A673 (cell line): ENCODE data around the gene TBC1D22A. TPM values are rescaled to one million over a fixed set of nuclear protein-coding genes. Genes with fewer than 3 reads are reported as not detected.
"Not testable (repeated sequence)": the region's sequence is repeated elsewhere in the genome, so short reads cannot be mapped to it uniquely, and the experiment has no call there.

Source experiments
- BruUV-seq: library from RNA; stranded (reverse); fragments of 400-500 nt; replicated peaks from 2 replicates; lab custom pipeline; 2021; lab: Mats Ljungman, UMichigan
- CTCF ChIA-PET: fragments of 300-600 bp; sonication (Branson Sonifier 250); formaldehyde crosslinking; loops from one replicate; lab custom pipeline; 2022; ENCODE audit warnings: antibody characterized with exemption; lab: Charles Lee
- POLR2A ChIA-PET: fragments of 300-600 bp; sonication (Branson Sonifier 250); formaldehyde crosslinking; loops from one replicate; lab custom pipeline; 2022; ENCODE audit warnings: antibody characterized with exemption; ENCODE audit not compliant: low non-redundant PET; lab: Charles Lee
- DNase-seq: peaks from one replicate; pipeline ENCODE4 v3.0.0-alpha.2; 2015; ENCODE audit warnings: low spot score
- H3K27ac ChIP-seq: fragments of 200-600 bp; sonication (generic); 2 replicates; pipeline ENCODE4 v1.5.1; 2016; ENCODE audit warnings: mixed run types, low read depth, mild to moderate bottlenecking, mixed read lengths, antibody characterized with exemption, low read length; ENCODE audit not compliant: poor library complexity, severe bottlenecking
- H3K27me3 ChIP-seq: fragments of 200-600 bp; sonication (generic); replicated peaks from 2 replicates; pipeline ENCODE4 v1.6.1; 2017; ENCODE audit warnings: mixed run types, low read depth, mild to moderate bottlenecking, mixed read lengths, antibody characterized with exemption, low read length; ENCODE audit not compliant: insufficient read depth, poor library complexity
- H3K36me3 ChIP-seq: fragments of 200-600 bp; sonication (generic); 2 replicates; pipeline ENCODE4 v1.6.1; 2016; ENCODE audit warnings: mixed run types, mild to moderate bottlenecking, mixed read lengths, antibody characterized with exemption, low read length; ENCODE audit not compliant: insufficient read depth, poor library complexity, severe bottlenecking
- H3K4me1 ChIP-seq: fragments of 200-600 bp; sonication (generic); 2 replicates; pipeline ENCODE4 v1.6.1; 2017; ENCODE audit warnings: mixed run types, mild to moderate bottlenecking, mixed read lengths, antibody characterized with exemption, low read length; ENCODE audit not compliant: insufficient read depth, poor library complexity, severe bottlenecking
- H3K4me3 ChIP-seq: fragments of 200-600 bp; sonication (generic); 2 replicates; pipeline ENCODE4 v1.5.1; 2016; ENCODE audit warnings: low read depth, mixed run types, mild to moderate bottlenecking, mixed read lengths, low read length; ENCODE audit not compliant: poor library complexity, severe bottlenecking
- H3K9me3 ChIP-seq: fragments of 200-600 bp; sonication (generic); 2 replicates; pipeline ENCODE4 v1.6.1; 2016; ENCODE audit warnings: mixed run types, low read depth, mild to moderate bottlenecking, mixed read lengths, antibody characterized with exemption, low read length; ENCODE audit not compliant: poor library complexity, severe bottlenecking
- EZH2 ChIP-seq: fragments of 200-600 bp; sonication (generic); IDR thresholded peaks from 2 replicates; pipeline ENCODE4 v1.6.1; 2017; ENCODE audit warnings: borderline replicate concordance, low read depth, mild to moderate bottlenecking, mixed read lengths, antibody characterized with exemption, low read length; ENCODE audit not compliant: poor library complexity, severe bottlenecking
- intact Hi-C: fragments of 100-400 bp; cut with micrococcal nuclease; formaldehyde crosslinking; loops from one replicate; pipeline ENCODE4 v1.10.0; 2022; ENCODE audit not compliant: unreplicated experiment
- total RNA-seq: library from RNA; stranded (reverse); gene quantifications from 2 replicates; pipeline ENCODE4 v1.2.3, GENCODE V29; 2021
- TF ChIP-seq, protein P1 (sequence below): fragments of 300-800, 200-600 bp; sonication (generic); conservative IDR thresholded peaks from 2 replicates; pipeline ENCODE4 v1.5.1; 2017; ENCODE audit warnings: low read depth, mild to moderate bottlenecking, antibody characterized with exemption, low read length, moderate library complexity, mixed read lengths

Gene TBC1D22A
- total RNA-seq, 1 experiment from 2014 or later: 22.5 TPM

DNA sequence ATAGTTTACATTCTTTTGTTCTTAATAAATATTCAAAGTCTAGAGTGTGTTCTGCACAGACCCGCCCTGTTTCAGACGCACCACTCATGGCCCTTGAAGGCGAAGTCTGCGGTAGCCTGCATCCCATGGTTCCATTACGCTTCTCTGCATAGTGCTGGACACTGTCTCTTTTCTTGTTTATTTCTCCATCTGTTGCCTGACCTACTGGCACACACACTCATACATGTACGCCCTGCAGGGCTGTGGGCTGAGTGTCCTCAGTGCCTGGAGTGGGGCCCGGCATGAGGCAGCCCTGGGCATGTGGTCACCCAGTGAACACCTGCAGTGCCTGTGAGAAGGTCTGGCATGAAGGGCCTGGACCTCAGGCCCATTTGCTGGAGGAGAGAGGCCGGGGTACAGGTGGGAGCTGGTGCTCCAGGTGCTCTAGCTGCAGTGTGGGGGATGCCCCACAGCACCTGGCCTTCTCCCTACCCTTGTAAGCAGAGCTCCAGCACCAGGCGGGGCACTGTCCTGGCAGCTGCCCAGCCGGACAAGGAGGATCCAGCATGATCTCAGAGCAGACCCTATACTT is 404.1 kb downstream of the TBC1D22A start:
- no TSS peak for BruUV-seq
- no peaks in the 10 kb centered on the region for H3K36me3 ChIP-seq
- no peak overlapping the region for H3K27ac ChIP-seq
- no peaks in the 10 kb centered on the region for H3K27me3 ChIP-seq
- POLR2A ChIA-PET: no interaction called here
- intact Hi-C loops: no loop called here
- TF ChIP-seq EZH2: no peak
- TF ChIP-seq, protein P1, sequence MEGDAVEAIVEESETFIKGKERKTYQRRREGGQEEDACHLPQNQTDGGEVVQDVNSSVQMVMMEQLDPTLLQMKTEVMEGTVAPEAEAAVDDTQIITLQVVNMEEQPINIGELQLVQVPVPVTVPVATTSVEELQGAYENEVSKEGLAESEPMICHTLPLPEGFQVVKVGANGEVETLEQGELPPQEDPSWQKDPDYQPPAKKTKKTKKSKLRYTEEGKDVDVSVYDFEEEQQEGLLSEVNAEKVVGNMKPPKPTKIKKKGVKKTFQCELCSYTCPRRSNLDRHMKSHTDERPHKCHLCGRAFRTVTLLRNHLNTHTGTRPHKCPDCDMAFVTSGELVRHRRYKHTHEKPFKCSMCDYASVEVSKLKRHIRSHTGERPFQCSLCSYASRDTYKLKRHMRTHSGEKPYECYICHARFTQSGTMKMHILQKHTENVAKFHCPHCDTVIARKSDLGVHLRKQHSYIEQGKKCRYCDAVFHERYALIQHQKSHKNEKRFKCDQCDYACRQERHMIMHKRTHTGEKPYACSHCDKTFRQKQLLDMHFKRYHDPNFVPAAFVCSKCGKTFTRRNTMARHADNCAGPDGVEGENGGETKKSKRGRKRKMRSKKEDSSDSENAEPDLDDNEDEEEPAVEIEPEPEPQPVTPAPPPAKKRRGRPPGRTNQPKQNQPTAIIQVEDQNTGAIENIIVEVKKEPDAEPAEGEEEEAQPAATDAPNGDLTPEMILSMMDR: no peak
- H3K4me1 ChIP-seq: peaks cover under 1% of the 10 kb centered on the region
- DNase-seq: no peak
- CTCF ChIA-PET: no interaction called here
- H3K9me3 ChIP-seq: no peaks in the 10 kb centered on the region
- no peak overlapping the region for H3K4me3 ChIP-seq

DNA sequence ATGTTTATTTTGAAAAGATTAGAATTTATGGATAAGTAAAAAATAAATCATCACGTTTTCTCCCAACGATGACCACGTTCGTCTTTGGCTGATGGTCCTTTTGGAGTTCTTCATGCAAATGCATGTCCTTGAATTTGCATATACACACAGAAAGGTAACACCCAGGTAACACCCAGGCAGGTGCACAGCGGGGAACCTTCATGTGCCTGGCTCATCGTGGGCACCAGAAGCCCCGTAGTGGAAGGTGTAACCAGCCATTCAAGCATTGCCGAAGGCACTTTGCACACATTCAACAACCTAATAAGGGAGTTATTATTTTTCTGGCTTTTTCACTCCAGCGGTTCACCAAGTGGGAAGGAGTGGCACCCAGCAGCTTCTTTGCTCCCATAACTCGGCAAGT is 404.6 kb downstream of the TBC1D22A start:
- intact Hi-C loops: no loop called here
- BruUV-seq: no TSS peak
- no peaks in the 10 kb centered on the region for H3K27me3 ChIP-seq

DNA sequence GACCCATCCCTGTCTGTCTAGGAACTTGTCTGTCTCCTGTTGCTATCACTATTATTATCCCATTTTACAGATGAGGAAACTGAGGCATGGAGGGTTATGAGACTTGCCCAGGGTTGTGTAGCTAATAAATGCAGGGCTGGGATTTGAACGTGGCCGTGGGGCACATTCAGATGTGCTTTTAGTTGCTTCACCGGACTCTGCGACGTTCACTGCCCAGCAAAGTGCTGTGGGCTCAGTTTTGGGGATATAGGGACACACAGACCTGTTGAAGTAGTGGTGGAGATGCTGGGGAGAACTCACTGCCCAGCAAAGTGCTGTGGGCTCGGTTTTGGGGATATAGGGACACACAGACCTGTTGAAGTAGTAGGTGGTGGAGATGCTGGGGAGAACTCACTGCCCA is 405.5 kb downstream of the TBC1D22A start:
- BruUV-seq, H3K27ac ChIP-seq, H3K4me1 ChIP-seq, H3K9me3 ChIP-seq, DNase-seq, H3K27me3 ChIP-seq, H3K36me3 ChIP-seq, POLR2A ChIA-PET, CTCF ChIA-PET, intact Hi-C loops, H3K4me3 ChIP-seq: not testable (repeated sequence)

More for the DNA sequence above, 404.6 kb downstream of the TBC1D22A start:
- POLR2A ChIA-PET: no interaction called here
- TF ChIP-seq EZH2: no peak
- TF ChIP-seq, protein P1: no peak
- H3K4me3 ChIP-seq: no peak overlapping the region
- CTCF ChIA-PET: no interaction called here
- no peaks in the 10 kb centered on the region for H3K36me3 ChIP-seq
- H3K4me1 ChIP-seq: no peaks in the 10 kb centered on the region
- no peak for DNase-seq
- no peaks in the 10 kb centered on the region for H3K9me3 ChIP-seq
- no peak overlapping the region for H3K27ac ChIP-seq

DNA sequence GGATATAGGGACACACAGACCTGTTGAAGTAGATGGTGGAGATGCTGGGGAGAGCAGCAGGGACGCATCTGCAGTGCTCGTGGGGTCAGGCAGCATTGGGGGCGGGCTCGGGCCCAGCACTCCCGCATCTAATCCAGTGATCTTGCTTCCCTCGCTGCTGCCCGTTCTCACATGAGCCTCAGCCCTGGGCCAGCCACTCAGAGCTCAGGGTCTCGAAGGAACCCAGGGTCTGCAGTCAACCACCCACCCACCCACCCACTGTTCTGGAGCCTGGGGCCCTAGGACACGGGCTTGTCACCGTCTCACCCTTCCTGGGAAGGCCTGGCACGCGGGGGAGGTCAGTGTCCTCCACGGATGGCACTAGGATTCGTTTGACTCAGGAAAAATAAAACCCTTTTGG is 406.0 kb downstream of the TBC1D22A start:
- ChIA-PET CTCF (no interaction called here), POLR2A (no interaction called here)
- intact Hi-C loops: no loop called here
- no peak for DNase-seq
- no TSS peak for BruUV-seq
- Histone ChIP-seq H3K4me3 (no peak overlapping the region), H3K9me3 (no peaks in the 10 kb centered on the region), H3K27me3 (no peaks in the 10 kb centered on the region), H3K4me1 (no peaks in the 10 kb centered on the region), H3K27ac (no peak overlapping the region), H3K36me3 (no peaks in the 10 kb centered on the region)
- TF ChIP-seq, protein P1: no peak
- TF ChIP-seq EZH2: no peak
